Small intestine (tissue), 7 donors: Measurements from ENCODE around the gene TNFRSF19. TPM values are rescaled to one million over a fixed set of nuclear protein-coding genes. Genes with fewer than 3 reads are reported as not detected.

Experiments
- DNase-seq, 2 donors: peaks; one replicate each; pipeline versions ENCODE4 v3.0.0 to v3.0.0-alpha.2; 2013
- FAIRE-seq: peaks from 2 replicates; lab custom pipeline; 2012; peaks lifted over from hg19 to GRCh38; lab: Jason Lieb, UNC
- H3K27ac ChIP-seq, 3 donors: one replicate each; pipeline ENCODE4 v1.5.1; 2013; ENCODE audit warnings: low read length in 2 of 3, mild to moderate bottlenecking in 2 of 3, control low read depth in 1 of 3, inconsistent platforms in 1 of 3, low read depth in 1 of 3, moderate library complexity in 1 of 3
- H3K27me3 ChIP-seq, 3 donors: one replicate each; pipeline ENCODE4 v1.6.1; 2013; ENCODE audit warnings: low read length in 3 of 3, inconsistent platforms in 1 of 3; ENCODE audit not compliant: control insufficient read depth in 3 of 3, insufficient read depth in 3 of 3
- H3K36me3 ChIP-seq, 3 donors: one replicate each; pipeline ENCODE4 v1.6.1; 2013; ENCODE audit warnings: low read length in 3 of 3, inconsistent platforms in 1 of 3, low read depth in 1 of 3, mild to moderate bottlenecking in 1 of 3, moderate library complexity in 1 of 3; ENCODE audit not compliant: control insufficient read depth in 3 of 3, insufficient read depth in 2 of 3
- H3K4me1 ChIP-seq, 3 donors: one replicate each; pipeline ENCODE4 v1.6.1; 2013; ENCODE audit warnings: low read length in 2 of 3, inconsistent platforms in 1 of 3, low read depth in 1 of 3, mild to moderate bottlenecking in 1 of 3, moderate library complexity in 1 of 3; ENCODE audit not compliant: control insufficient read depth in 3 of 3, insufficient read depth in 2 of 3
- H3K4me3 ChIP-seq, 3 donors: one replicate each; pipeline ENCODE4 v1.5.1; 2013; ENCODE audit warnings: low read length in 3 of 3, control low read depth in 1 of 3, inconsistent platforms in 1 of 3, low read depth in 1 of 3, mild to moderate bottlenecking in 1 of 3, moderate library complexity in 1 of 3
- H3K9me3 ChIP-seq, 2 donors: one replicate each; pipeline ENCODE4 v1.6.1; 2013; ENCODE audit warnings: low read depth in 1 of 2, low read length in 1 of 2; ENCODE audit not compliant: control insufficient read depth in 2 of 2, insufficient read depth in 1 of 2
- WGBS, 3 donors: extraction: QIAGEN DNeasy Blood & Tissue Kit; methylation state at CpG; one replicate each; pipeline ENCODE4 v1.1.7; 2013; 5-methylcytosine and 5-hydroxymethylcytosine counted together
- polyA plus RNA-seq, 4 donors: library from polyadenylated mRNA; stranded (reverse) in 3 of 4; unstranded in 1 of 4; fragments of 200-250 nt in 3 of 4; fragments of 120-200 nt in 1 of 4; gene quantifications; one replicate each; pipeline versions ENCODE4 v1.2.1 to v1.2.3, GENCODE V29; 2013
- donor health status: healthy with polysubstance abuse.
- donor health status: control.
- donor health status: control.
- donor health status: Bipolar disorder and iron deficiency.
- donor health status: healthy.

TNFRSF19 gene
- polyA plus RNA-seq, 4 donors, result 1.4 to 2.6 TPM; not detected in 2

- H3K4me3 ChIP-seq, result no peak overlapping the region
- H3K4me1 ChIP-seq, result no peaks in the 10 kb centered on the region
- FAIRE-seq, result no peak
- no peak overlapping the region for H3K27ac ChIP-seq
- no peaks in the 10 kb centered on the region for H3K9me3 ChIP-seq
- DNase-seq, result peak in 1 of 2 donors; percentile 16
- no peaks in the 10 kb centered on the region for H3K27me3 ChIP-seq
- WGBS, 3 donors, result 60 to 88% (median 63%) methylated on average over 6 of the region's 6 CpGs
- no peaks in the 10 kb centered on the region for H3K36me3 ChIP-seq
Observed at GRCh38 chr13:23667750-23668149, 97.5 kb downstream of the TNFRSF19 start.

DNA sequence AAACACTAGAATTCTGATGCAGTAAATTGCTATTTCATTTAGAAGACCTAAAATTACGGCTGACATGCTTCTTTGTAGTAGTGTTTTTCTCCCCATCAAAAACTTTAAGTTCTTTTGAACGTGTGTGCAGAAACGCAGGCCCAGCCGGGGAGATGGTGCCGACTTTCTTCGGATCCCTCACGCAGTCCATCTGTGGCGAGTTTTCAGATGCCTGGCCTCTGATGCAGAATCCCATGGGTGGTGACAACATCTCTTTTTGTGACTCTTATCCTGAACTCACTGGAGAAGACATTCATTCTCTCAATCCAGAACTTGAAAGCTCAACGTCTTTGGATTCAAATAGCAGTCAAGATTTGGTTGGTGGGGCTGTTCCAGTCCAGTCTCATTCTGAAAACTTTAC, 98.3 kb downstream of the TNFRSF19 start:
- Histone ChIP-seq H3K4me3 (no peak overlapping the region), H3K9me3 (no peaks in the 10 kb centered on the region), H3K36me3 (no peaks in the 10 kb centered on the region), H3K4me1 (no peaks in the 10 kb centered on the region), H3K27ac (no peak overlapping the region), H3K27me3 (no peaks in the 10 kb centered on the region)
- FAIRE-seq (no peak), DNase-seq (no peak)
- 89 to 91% (median 90%) methylated on average over 9 of the region's 9 CpGs for WGBS, 3 donors

- FAIRE-seq (no peak), DNase-seq (no peak)
- Histone ChIP-seq H3K4me3 (no peak overlapping the region), H3K27me3 (peaks cover 0 to 2% (median 0%) of the 10 kb centered on the region in 3 donors), H3K36me3 (no peaks in the 10 kb centered on the region), H3K9me3 (no peaks in the 10 kb centered on the region), H3K4me1 (no peaks in the 10 kb centered on the region), H3K27ac (no peak overlapping the region)
- 77 to 80% (median 78%) methylated on average over 7 of the region's 7 CpGs for WGBS, 3 donors
Observed at GRCh38 chr13:23670793-23671192, 100.6 kb downstream of the TNFRSF19 start.

DNA sequence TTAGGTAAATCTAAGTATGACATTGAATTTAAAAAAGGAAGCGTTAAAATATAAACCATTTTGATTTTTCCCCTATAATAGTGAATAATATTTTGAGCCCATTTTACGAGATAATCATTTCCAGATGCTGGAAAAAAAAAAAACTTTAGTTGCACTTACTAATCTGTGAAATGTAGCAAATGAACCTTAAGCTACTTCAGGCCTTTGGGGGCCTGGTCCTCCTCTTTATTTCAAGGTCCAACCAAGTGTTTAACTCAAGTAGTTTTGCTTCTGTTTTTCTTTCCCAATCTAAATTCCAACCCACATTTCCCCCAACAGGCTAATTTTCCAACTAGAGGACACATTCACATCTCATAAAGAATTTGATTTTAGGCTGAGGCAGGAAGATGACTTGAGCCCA, 101.2 kb downstream of the TNFRSF19 start:
- Histone ChIP-seq H3K27me3 (peaks cover 0 to 2% (median 0%) of the 10 kb centered on the region in 3 donors), H3K4me3 (no peak overlapping the region), H3K4me1 (no peaks in the 10 kb centered on the region), H3K9me3 (no peaks in the 10 kb centered on the region), H3K27ac (no peak overlapping the region), H3K36me3 (no peaks in the 10 kb centered on the region)
- WGBS, 3 donors, result 86 to 90% (median 86%) methylated on average over 2 of the region's 2 CpGs
- DNase-seq (no peak), FAIRE-seq (no peak)

DNA sequence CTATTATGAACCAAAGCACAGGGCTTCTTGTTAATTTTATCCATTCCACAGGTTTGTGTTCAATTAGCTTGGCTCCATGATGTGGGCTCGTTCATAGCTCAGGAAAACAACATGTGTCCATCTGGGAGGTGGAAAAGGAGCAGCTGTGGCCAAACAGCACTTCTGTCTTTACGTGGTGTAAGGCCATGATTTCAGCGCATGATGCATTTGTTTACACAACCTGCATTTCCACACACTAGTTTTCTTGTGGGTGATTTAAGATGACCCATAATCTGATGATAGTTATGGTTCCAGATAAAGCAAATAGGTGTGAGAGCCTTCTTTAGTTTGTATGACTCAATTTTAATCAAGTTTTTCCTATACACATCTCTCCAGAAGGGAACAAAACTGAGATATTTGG, 101.7 kb downstream of the TNFRSF19 start:
- no peak for FAIRE-seq
- no peak for DNase-seq
- no peak overlapping the region for H3K4me3 ChIP-seq
- H3K27ac ChIP-seq, result no peak overlapping the region
- 58 to 81% (median 61%) methylated on average over 3 of the region's 3 CpGs for WGBS, 3 donors
- peaks cover 0 to 2% (median 0%) of the 10 kb centered on the region in 3 donors for H3K27me3 ChIP-seq
- no peaks in the 10 kb centered on the region for H3K36me3 ChIP-seq
- no peaks in the 10 kb centered on the region for H3K4me1 ChIP-seq
- no peaks in the 10 kb centered on the region for H3K9me3 ChIP-seq

- DNase-seq, result no peak
- no peaks in the 10 kb centered on the region for H3K4me1 ChIP-seq
- no peaks in the 10 kb centered on the region for H3K36me3 ChIP-seq
- no peaks in the 10 kb centered on the region for H3K9me3 ChIP-seq
- WGBS, 3 donors, result 2 to 37% (median 37%) methylated on average over 4 of the region's 4 CpGs
- no peak overlapping the region for H3K27ac ChIP-seq
- FAIRE-seq, result no peak
- H3K27me3 ChIP-seq, result peaks cover 0 to 2% (median 0%) of the 10 kb centered on the region in 3 donors
- no peak overlapping the region for H3K4me3 ChIP-seq
Observed at GRCh38 chr13:23672616-23673015, 102.4 kb downstream of the TNFRSF19 start.

GRCh38 chr13:23673354-23673753, 103.1 kb downstream of the TNFRSF19 start:
- 62 to 67% (median 66%) methylated on average over 4 of the region's 4 CpGs for WGBS, 3 donors
- FAIRE-seq (no peak), DNase-seq (no peak)
- H3K27me3 ChIP-seq, result peaks cover 0 to 2% (median 0%) of the 10 kb centered on the region in 3 donors
- no peaks in the 10 kb centered on the region for H3K36me3 ChIP-seq
- no peak overlapping the region for H3K4me3 ChIP-seq
- H3K27ac ChIP-seq, result no peak overlapping the region
- H3K4me1 ChIP-seq, result no peaks in the 10 kb centered on the region
- peaks cover 0 to 3% of the 10 kb centered on the region in 2 donors for H3K9me3 ChIP-seq

DNA sequence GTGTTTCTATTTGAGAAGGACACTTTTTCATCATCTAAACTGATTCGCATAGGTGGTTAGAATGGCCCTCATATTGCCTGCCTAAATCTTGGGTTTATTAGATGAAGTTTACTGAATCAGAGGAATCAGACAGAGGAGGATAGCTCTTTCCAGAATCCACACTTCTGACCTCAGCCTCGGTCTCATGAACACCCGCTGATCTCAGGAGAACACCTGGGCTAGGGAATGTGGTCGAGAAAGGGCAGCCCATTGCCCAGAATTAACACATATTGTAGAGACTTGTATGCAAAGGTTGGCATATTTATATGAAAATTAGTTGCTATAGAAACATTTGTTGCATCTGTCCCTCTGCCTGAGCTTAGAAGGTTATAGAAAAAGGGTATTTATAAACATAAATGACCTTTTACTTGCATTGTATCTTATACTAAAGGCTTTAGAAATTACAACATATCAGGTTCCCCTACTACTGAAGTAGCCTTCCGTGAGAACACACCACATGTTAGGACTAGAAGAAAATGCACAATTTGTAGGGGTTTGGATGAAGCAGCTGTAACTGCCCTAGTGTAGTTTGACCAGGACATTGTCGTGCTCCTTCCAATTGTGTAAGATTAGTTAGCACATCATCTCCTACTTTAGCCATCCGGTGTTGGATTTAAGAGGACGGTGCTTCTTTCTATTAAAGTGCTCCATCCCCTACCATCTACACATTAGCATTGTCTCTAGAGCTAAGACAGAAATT, 103.8 kb downstream of the TNFRSF19 start:
- no peak overlapping the region for H3K27ac ChIP-seq
- no peaks in the 10 kb centered on the region for H3K36me3 ChIP-seq
- H3K9me3 ChIP-seq, result peaks cover 0 to 3% of the 10 kb centered on the region in 2 donors
- WGBS, 3 donors, result 87 to 92% (median 89%) methylated on average over 8 of the region's 8 CpGs
- no peak overlapping the region for H3K4me3 ChIP-seq
- H3K4me1 ChIP-seq, result no peaks in the 10 kb centered on the region
- FAIRE-seq, result no peak
- no peak for DNase-seq
- H3K27me3 ChIP-seq, result peaks cover 0 to 2% (median 0%) of the 10 kb centered on the region in 3 donors
